Nephron (organoid): ENCODE results near the gene HBE1.

Source experiments
- H3K27ac Mint-ChIP-seq, 3 experiments: 2 replicates each; pipeline ENCODE4 v1.8.0; 2020; ENCODE audit warnings: mixed read lengths in 3 of 3, mild to moderate bottlenecking in 2 of 3, moderate library complexity in 1 of 3
- H3K27me3 Mint-ChIP-seq: 2 replicates; pipeline ENCODE4 v1.8.0; 2021; ENCODE audit warnings: low read depth, mild to moderate bottlenecking, moderate library complexity, mixed read lengths
- H3K36me3 Mint-ChIP-seq: 2 replicates; pipeline ENCODE4 v1.8.0; 2020; ENCODE audit warnings: low read depth, mixed read lengths
- H3K4me1 Mint-ChIP-seq: 2 replicates; pipeline ENCODE4 v1.8.0; 2020; ENCODE audit warnings: mixed read lengths
- H3K4me3 Mint-ChIP-seq, 3 experiments: 2 replicates each; pipeline ENCODE4 v1.8.0; 2020; ENCODE audit warnings: mild to moderate bottlenecking in 3 of 3, mixed read lengths in 3 of 3, moderate library complexity in 2 of 3
- H3K9me3 Mint-ChIP-seq: 2 replicates; pipeline ENCODE4 v1.8.0; 2020; ENCODE audit warnings: mixed read lengths
- CTCF ChIP-seq, 3 experiments: fragments of 200-600 bp; sonication (generic); IDR thresholded peaks; one replicate each; pipeline ENCODE4 v1.5.0; 2021; ENCODE audit warnings: antibody characterized with exemption in 3 of 3; ENCODE audit not compliant: unreplicated experiment in 3 of 3

The HBE1 gene

GRCh38 chr11:5242208-5242607 is 27.5 kb downstream of the HBE1 start:
- Mint-ChIP-seq H3K4me3 (no peak overlapping the region), H3K27ac (no peak overlapping the region), H3K9me3 (no peaks in the 10 kb centered on the region), H3K4me1 (no peaks in the 10 kb centered on the region), H3K36me3 (no peaks in the 10 kb centered on the region), H3K27me3 (no peaks in the 10 kb centered on the region)
- TF ChIP-seq CTCF (IDR thresholded peaks at IDR 0.05; ENCODE audit: unreplicated experiment in 3 of 3), result no peak

GRCh38 chr11:5241458-5241857 is 28.3 kb downstream of the HBE1 start:
- H3K4me3 Mint-ChIP-seq, result no peak overlapping the region
- no peaks in the 10 kb centered on the region for H3K27me3 Mint-ChIP-seq
- no peak for TF ChIP-seq CTCF (IDR thresholded peaks at IDR 0.05; ENCODE audit: unreplicated experiment in 3 of 3)
- no peaks in the 10 kb centered on the region for H3K36me3 Mint-ChIP-seq
- H3K27ac Mint-ChIP-seq, result no peak overlapping the region
- H3K4me1 Mint-ChIP-seq, result no peaks in the 10 kb centered on the region
- H3K9me3 Mint-ChIP-seq, result no peaks in the 10 kb centered on the region

- Mint-ChIP-seq H3K36me3 (no peaks in the 10 kb centered on the region), H3K4me3 (no peak overlapping the region), H3K4me1 (no peaks in the 10 kb centered on the region), H3K27ac (no peak overlapping the region), H3K9me3 (no peaks in the 10 kb centered on the region), H3K27me3 (no peaks in the 10 kb centered on the region)
- TF ChIP-seq CTCF (IDR thresholded peaks at IDR 0.05; ENCODE audit: unreplicated experiment in 3 of 3), result no peak
Observed at GRCh38 chr11:5240458-5240857, 29.3 kb downstream of the HBE1 start.

- H3K36me3 Mint-ChIP-seq, result no peaks in the 10 kb centered on the region
- TF ChIP-seq CTCF (IDR thresholded peaks at IDR 0.05; ENCODE audit: unreplicated experiment in 3 of 3), result no peak
- H3K4me3 Mint-ChIP-seq, result no peak overlapping the region
- no peaks in the 10 kb centered on the region for H3K4me1 Mint-ChIP-seq
- H3K9me3 Mint-ChIP-seq, result no peaks in the 10 kb centered on the region
- no peaks in the 10 kb centered on the region for H3K27me3 Mint-ChIP-seq
- no peak overlapping the region for H3K27ac Mint-ChIP-seq
Observed at GRCh38 chr11:5240056-5240455, 29.7 kb downstream of the HBE1 start.

- Mint-ChIP-seq H3K27ac (no peak overlapping the region), H3K9me3 (no peaks in the 10 kb centered on the region), H3K4me3 (no peak overlapping the region), H3K27me3 (peaks cover 4% of the 10 kb centered on the region), H3K4me1 (no peaks in the 10 kb centered on the region), H3K36me3 (no peaks in the 10 kb centered on the region)
- no peak for TF ChIP-seq CTCF (IDR thresholded peaks at IDR 0.05; ENCODE audit: unreplicated experiment in 3 of 3)
Observed at GRCh38 chr11:5239046-5239445, 30.7 kb downstream of the HBE1 start.

- H3K36me3 Mint-ChIP-seq, result no peaks in the 10 kb centered on the region
- no peak overlapping the region for H3K4me3 Mint-ChIP-seq
- no peak overlapping the region for H3K27ac Mint-ChIP-seq
- peaks cover 4% of the 10 kb centered on the region for H3K27me3 Mint-ChIP-seq
- no peak for TF ChIP-seq CTCF (IDR thresholded peaks at IDR 0.05; ENCODE audit: unreplicated experiment in 3 of 3)
- no peaks in the 10 kb centered on the region for H3K4me1 Mint-ChIP-seq
- H3K9me3 Mint-ChIP-seq, result no peaks in the 10 kb centered on the region
Observed at GRCh38 chr11:5238486-5238885, 31.3 kb downstream of the HBE1 start.
